Trophoblast cell (in vitro differentiated cells and primary cell): ENCODE data around the gene UST.

ENCODE experiments used
- DNase-seq, 2 donors: peaks; one replicate each; pipeline ENCODE4 v3.0.0-alpha.2; 2016
- H2AFZ ChIP-seq: 2 replicates; pipeline ENCODE4 v1.6.1; 2013; ENCODE audit warnings: low read length, moderate library complexity, mild to moderate bottlenecking; ENCODE audit not compliant: insufficient read depth, poor library complexity
- H2AK5ac ChIP-seq: 2 replicates; pipeline ENCODE4 v1.6.1; 2013; ENCODE audit warnings: mild to moderate bottlenecking, low read length
- H2BK120ac ChIP-seq: 2 replicates; pipeline ENCODE4 v1.6.1; 2013; ENCODE audit warnings: low read length, mild to moderate bottlenecking, moderate library complexity; ENCODE audit not compliant: insufficient read depth, poor library complexity
- H2BK12ac ChIP-seq: 2 replicates; pipeline ENCODE4 v1.6.1; 2013; ENCODE audit warnings: mild to moderate bottlenecking, low read length, moderate library complexity
- H2BK5ac ChIP-seq: 2 replicates; pipeline ENCODE4 v1.6.1; 2013; ENCODE audit warnings: low read length, low read depth, moderate library complexity, mild to moderate bottlenecking; ENCODE audit not compliant: poor library complexity
- H3K14ac ChIP-seq: 2 replicates; pipeline ENCODE4 v1.6.1; 2013; ENCODE audit warnings: mild to moderate bottlenecking, low read length
- H3K18ac ChIP-seq: 2 replicates; pipeline ENCODE4 v1.6.1; 2013; ENCODE audit warnings: mild to moderate bottlenecking, low read length
- H3K23ac ChIP-seq: 2 replicates; pipeline ENCODE4 v1.6.1; 2013; ENCODE audit warnings: low read length
- H3K27ac ChIP-seq: 2 replicates; pipeline ENCODE4 v1.5.1; 2013; ENCODE audit warnings: low read depth, mild to moderate bottlenecking, inconsistent platforms, low read length, moderate library complexity
- H3K27me3 ChIP-seq: 2 replicates; pipeline ENCODE4 v1.6.1; 2013; ENCODE audit warnings: inconsistent platforms, mild to moderate bottlenecking, low read length, moderate library complexity; ENCODE audit not compliant: insufficient read depth
- H3K36me3 ChIP-seq, 2 experiments: 1 replicate in 1 of 2; 2 replicates in 1 of 2; pipeline ENCODE4 v1.6.1; 2013; ENCODE audit warnings: low read length in 2 of 2, mild to moderate bottlenecking in 2 of 2, moderate library complexity in 1 of 2; ENCODE audit not compliant: insufficient read depth in 2 of 2, control insufficient read depth in 1 of 2
- H3K4ac ChIP-seq: 2 replicates; pipeline ENCODE4 v1.6.1; 2013; ENCODE audit warnings: low read depth, mild to moderate bottlenecking, low read length, moderate library complexity
- H3K4me1 ChIP-seq, 2 experiments: 1 replicate in 1 of 2; 2 replicates in 1 of 2; pipeline ENCODE4 v1.6.1; 2013; ENCODE audit warnings: low read length in 2 of 2, mild to moderate bottlenecking in 2 of 2, moderate library complexity in 1 of 2; ENCODE audit not compliant: insufficient read depth in 2 of 2, control insufficient read depth in 1 of 2
- H3K4me2 ChIP-seq: 2 replicates; pipeline ENCODE4 v1.6.1; 2013; ENCODE audit warnings: inconsistent platforms, mild to moderate bottlenecking, low read length, moderate library complexity
- H3K4me3 ChIP-seq: 2 replicates; pipeline ENCODE4 v1.5.1; 2013; ENCODE audit warnings: mild to moderate bottlenecking, low read depth, low read length, inconsistent platforms
- H3K79me1 ChIP-seq: one replicate; pipeline ENCODE4 v1.6.1; 2013; ENCODE audit warnings: low read length
- H3K79me2 ChIP-seq: 2 replicates; pipeline ENCODE4 v1.6.1; 2013; ENCODE audit warnings: low read length, mild to moderate bottlenecking; ENCODE audit not compliant: control insufficient read depth, insufficient read depth, poor library complexity
- H3K9ac ChIP-seq: 2 replicates; pipeline ENCODE4 v1.6.1; 2013; ENCODE audit warnings: mild to moderate bottlenecking, low read length
- H3K9me3 ChIP-seq: 2 replicates; pipeline ENCODE4 v1.6.1; 2013; ENCODE audit warnings: low read depth, mild to moderate bottlenecking, control low read depth, inconsistent platforms, low read length; ENCODE audit not compliant: insufficient read depth
- H4K12ac ChIP-seq: 2 replicates; pipeline ENCODE4 v1.6.1; 2013; ENCODE audit warnings: low read depth, mild to moderate bottlenecking, low read length, moderate library complexity
- H4K8ac ChIP-seq: 2 replicates; pipeline ENCODE4 v1.6.1; 2013; ENCODE audit warnings: low read depth, mild to moderate bottlenecking, low read length, moderate library complexity
- H4K91ac ChIP-seq: one replicate; pipeline ENCODE4 v1.6.1; 2013; ENCODE audit warnings: low read depth, mild to moderate bottlenecking, low read length, moderate library complexity
- WGBS: extraction: QIAGEN DNeasy Blood & Tissue Kit; methylation state at CpG from one replicate; pipeline ENCODE4 v1.1.7; 2013; ENCODE audit warnings: missing lambda C conversion rate; ENCODE audit not compliant: insufficient read length, insufficient coverage; ENCODE audit errors: extremely low coverage; 5-methylcytosine and 5-hydroxymethylcytosine counted together

UST gene

DNA sequence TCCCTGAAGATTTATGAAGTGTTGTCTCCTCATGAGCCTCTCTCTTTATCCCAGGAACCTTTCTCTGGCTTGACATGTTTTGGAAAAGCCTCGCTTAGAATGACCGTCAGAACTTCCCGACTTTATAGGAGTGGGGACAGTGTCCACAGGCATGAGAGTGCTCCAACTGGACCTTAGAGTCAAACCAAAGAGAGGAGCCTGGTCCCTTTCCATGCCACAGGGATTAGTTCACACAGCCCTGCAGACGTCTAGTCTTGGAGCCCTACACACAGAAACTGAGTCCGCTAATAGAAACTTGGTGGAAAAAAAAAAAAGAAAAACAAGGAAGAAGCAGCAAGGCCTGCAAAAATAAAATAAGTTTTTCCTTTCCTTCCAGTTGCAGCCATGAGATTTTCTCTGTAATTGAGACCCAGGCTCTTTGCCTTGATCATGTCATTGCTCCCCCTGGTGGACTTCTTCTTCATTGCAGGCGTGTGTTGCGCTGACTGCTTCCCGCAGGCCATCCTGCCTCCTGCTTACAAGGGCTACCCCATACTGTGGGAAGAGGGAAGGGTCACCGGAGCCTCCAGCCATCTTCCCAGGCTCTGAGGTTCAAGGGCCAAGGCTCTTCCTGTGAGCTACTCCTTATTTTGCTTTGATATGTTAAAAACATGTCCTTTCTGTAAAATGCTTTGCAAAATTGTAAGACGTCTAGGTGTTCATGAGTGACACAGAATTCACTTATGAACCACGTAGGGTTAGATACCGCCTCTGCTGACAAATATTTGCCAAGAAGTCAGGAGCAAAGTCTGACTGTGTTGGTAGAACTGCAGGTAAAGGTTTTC, 201.0 kb downstream of the UST start:
- Histone ChIP-seq H3K79me2 (no peaks in the 10 kb centered on the region), H3K27me3 (no peaks in the 10 kb centered on the region), H3K27ac (no peak overlapping the region), H4K8ac (no peak overlapping the region), H3K4me1 (no peaks in the 10 kb centered on the region), H4K91ac (no peak overlapping the region), H2BK12ac (no peak overlapping the region), H3K23ac (no peak overlapping the region), H4K12ac (no peak overlapping the region), H3K4ac (no peak overlapping the region), H3K79me1 (no peaks in the 10 kb centered on the region), H2BK5ac (no peak overlapping the region), H3K4me2 (no peak overlapping the region), H3K9me3 (no peaks in the 10 kb centered on the region), H2AK5ac (no peak overlapping the region), H2AFZ (no peak overlapping the region), H3K4me3 (no peak overlapping the region), H3K14ac (no peak overlapping the region), H3K9ac (no peak overlapping the region), H3K36me3 (no peaks in the 10 kb centered on the region), H3K18ac (no peak overlapping the region), H2BK120ac (no peak overlapping the region)
- peak; percentile 79 to 94 for DNase-seq
- WGBS = no CpG with 5 or more reads among the region's 12 CpGs

DNA sequence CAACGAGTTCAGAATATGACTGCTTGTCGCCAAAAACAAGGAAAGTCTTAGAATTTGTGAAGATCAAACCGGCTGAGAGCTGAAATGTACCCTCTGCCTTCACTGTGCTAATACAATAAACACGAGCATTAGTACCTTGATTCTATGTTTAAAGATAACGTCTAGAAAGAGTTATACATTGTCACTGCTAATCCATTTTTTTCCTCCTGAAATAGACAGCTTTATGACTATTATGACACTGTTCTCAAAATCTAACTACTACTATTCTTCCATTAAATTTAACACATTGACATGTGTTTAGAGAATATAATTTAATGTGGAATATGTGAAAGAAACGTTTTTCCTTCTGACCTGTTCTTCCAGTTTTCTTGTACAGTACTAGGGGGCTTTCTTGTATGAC, 204.8 kb downstream of the UST start:
- Histone ChIP-seq H3K79me2 (no peaks in the 10 kb centered on the region), H3K27me3 (no peaks in the 10 kb centered on the region), H3K23ac (no peak overlapping the region), H3K36me3 (peaks cover 0 to 2% of the 10 kb centered on the region in 2 experiments), H4K8ac (no peak overlapping the region), H2BK12ac (no peak overlapping the region), H3K9me3 (no peaks in the 10 kb centered on the region), H4K91ac (peak overlapping the region; percentile 36), H3K14ac (no peak overlapping the region), H3K27ac (no peak overlapping the region), H2BK120ac (peak overlapping the region; percentile 26), H3K4me1 (no peaks in the 10 kb centered on the region), H3K4me3 (no peak overlapping the region), H2AK5ac (no peak overlapping the region), H3K9ac (no peak overlapping the region), H4K12ac (no peak overlapping the region), H3K79me1 (no peaks in the 10 kb centered on the region), H3K18ac (peak overlapping the region; percentile 14), H3K4ac (no peak overlapping the region), H3K4me2 (no peak overlapping the region), H2BK5ac (no peak overlapping the region), H2AFZ (no peak overlapping the region)
- no peak for DNase-seq
- no CpG with 5 or more reads among the region's 6 CpGs for WGBS

DNA sequence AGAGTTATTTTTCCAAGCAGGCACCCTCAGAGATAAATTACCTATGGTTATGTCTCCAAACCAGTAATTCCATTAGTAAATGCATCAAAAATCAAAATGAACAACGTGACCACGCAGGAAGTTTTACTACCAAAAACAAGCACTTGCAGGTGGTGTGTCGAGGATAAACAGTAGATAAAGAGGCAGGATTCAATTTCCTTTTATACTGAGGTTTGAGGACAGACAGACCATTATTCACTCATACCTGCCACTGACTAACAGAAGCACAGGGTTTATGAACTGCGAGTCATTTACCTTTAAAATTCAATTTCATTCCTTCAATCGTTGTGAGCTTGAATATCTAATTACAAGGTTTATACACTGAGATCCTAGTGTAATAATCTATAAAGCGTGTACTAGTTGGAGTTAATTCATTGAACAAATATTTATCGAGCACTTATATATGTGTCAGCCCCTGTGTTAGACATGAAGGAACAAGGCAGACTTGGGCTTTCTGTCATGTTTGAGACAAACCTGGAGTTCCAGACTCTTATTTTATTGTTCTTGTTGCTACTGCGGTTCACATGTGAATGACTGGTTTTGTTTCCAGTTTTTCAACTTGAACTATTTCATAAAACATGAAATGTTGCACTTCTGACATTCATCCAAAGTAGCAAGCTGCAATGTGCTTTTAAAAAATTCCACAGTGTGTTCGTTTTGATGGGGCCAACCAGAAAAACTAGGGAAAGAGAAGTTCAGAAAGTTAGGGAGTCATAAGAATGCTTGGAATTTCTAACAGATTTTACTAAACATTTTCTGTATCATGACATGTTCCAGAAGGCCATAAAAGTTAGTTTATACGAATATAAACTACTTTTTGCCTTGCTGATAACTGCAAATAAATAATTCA, 205.6 kb downstream of the UST start:
- DNase-seq = no peak
- Histone ChIP-seq H3K9ac (no peak overlapping the region), H4K8ac (no peak overlapping the region), H3K4me1 (no peaks in the 10 kb centered on the region), H2BK120ac (no peak overlapping the region), H3K79me1 (no peaks in the 10 kb centered on the region), H3K4me3 (no peak overlapping the region), H4K91ac (no peak overlapping the region), H3K4ac (no peak overlapping the region), H3K27me3 (no peaks in the 10 kb centered on the region), H2AFZ (no peak overlapping the region), H3K4me2 (no peak overlapping the region), H2BK5ac (no peak overlapping the region), H3K14ac (no peak overlapping the region), H2AK5ac (no peak overlapping the region), H3K36me3 (peaks cover 0 to 2% of the 10 kb centered on the region in 2 experiments), H3K23ac (no peak overlapping the region), H2BK12ac (no peak overlapping the region), H3K9me3 (no peaks in the 10 kb centered on the region), H4K12ac (no peak overlapping the region), H3K79me2 (no peaks in the 10 kb centered on the region), H3K18ac (no peak overlapping the region), H3K27ac (peak overlapping the region; percentile 17)
- WGBS = no CpG with 5 or more reads among the region's 10 CpGs

DNA sequence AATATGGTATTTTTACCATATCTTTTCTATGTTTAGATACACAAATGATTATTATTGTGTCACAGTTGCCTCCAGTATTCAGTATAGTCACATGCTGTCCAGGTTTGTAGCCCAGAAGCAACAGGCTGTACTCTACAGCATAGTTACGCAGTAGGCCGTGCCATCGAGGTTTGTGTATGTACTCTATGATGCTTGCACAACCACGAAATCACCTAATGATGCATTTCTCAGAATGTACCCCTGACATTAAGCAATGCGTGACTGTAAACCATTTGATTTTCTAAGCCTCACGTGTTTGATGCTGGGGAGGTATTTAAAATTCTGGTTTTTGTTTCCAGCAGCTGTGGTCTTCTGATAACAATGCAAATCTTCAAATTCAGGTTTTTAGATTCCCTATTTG, 207.6 kb downstream of the UST start:
- DNase-seq = no peak
- Histone ChIP-seq H3K36me3 (peaks cover 0 to 2% of the 10 kb centered on the region in 2 experiments), H2BK12ac (no peak overlapping the region), H3K27ac (no peak overlapping the region), H3K14ac (no peak overlapping the region), H3K4me1 (no peaks in the 10 kb centered on the region), H3K9ac (no peak overlapping the region), H4K12ac (no peak overlapping the region), H3K79me1 (no peaks in the 10 kb centered on the region), H3K4me2 (no peak overlapping the region), H3K27me3 (no peaks in the 10 kb centered on the region), H3K23ac (no peak overlapping the region), H4K8ac (no peak overlapping the region), H4K91ac (no peak overlapping the region), H3K9me3 (no peaks in the 10 kb centered on the region), H2AFZ (no peak overlapping the region), H2BK5ac (no peak overlapping the region), H3K79me2 (no peaks in the 10 kb centered on the region), H3K4me3 (no peak overlapping the region), H3K18ac (no peak overlapping the region), H2BK120ac (no peak overlapping the region), H3K4ac (no peak overlapping the region), H2AK5ac (no peak overlapping the region)
- no CpG with 5 or more reads among the region's 6 CpGs for WGBS
